Camera-type eye (tissue), 1 donor: ENCODE measurements around the gene PHYH. TPM values are rescaled to one million over a fixed set of nuclear protein-coding genes. Genes with fewer than 3 reads are reported as not detected.

Source experiments
- total RNA-seq: library from RNA; depleted of rRNA; stranded (reverse); fragments of >200 nt; gene quantifications from one replicate; pipeline ENCODE4 v1.2.3, GENCODE V29; 2014

The PHYH gene
- total RNA-seq: 29.1 TPM

GRCh38 chr10:13299437-13300287, at the start of gene PHYH:
Gene PHYH, minus strand, starts transcription at chr10:13300064. Its CDS starts 22 bp downstream, at chr10:13300042.

GRCh38 chr10:13348216-13349017, 48.6 kb upstream of the PHYH start, which contains the start of gene SEPHS1:
Gene SEPHS1, minus strand, starts transcription at chr10:13348293. Its CDS starts 3,343 bp downstream, at chr10:13344950.

GRCh38 chr10:13234172-13234571, 65.7 kb downstream of the PHYH start, which contains the start of gene UCMA:
Gene UCMA, minus strand, starts transcription at chr10:13234374. Its CDS starts 116 bp downstream, at chr10:13234258.

Other genes starting within 250 kb of the PHYH start
- gene OPTN, start 199.9 kb downstream of the PHYH start, total RNA-seq: 39.9 TPM
- 4.1 TPM for gene MCM10, start 138.5 kb downstream of the PHYH start, total RNA-seq
- not detected for gene UCMA, start 65.7 kb downstream of the PHYH start, total RNA-seq
- 70.8 TPM for gene SEPHS1, start 48.2 kb upstream of the PHYH start, total RNA-seq
- 35.7 TPM for gene BEND7, start 228.9 kb upstream of the PHYH start, total RNA-seq